Ascending aorta (tissue), 2 donors: ENCODE results near the gene IQSEC3. TPM values are rescaled to one million over a fixed set of nuclear protein-coding genes. Genes with fewer than 3 reads are reported as not detected.
"Not testable (repeated sequence)": the region's sequence is repeated elsewhere in the genome, so short reads cannot be mapped to it uniquely, and the experiment has no call there.

Experiments used
- DNase-seq, 2 donors: peaks; one replicate each; pipeline ENCODE4 v3.0.0-alpha.2; 2019; ENCODE audit warnings: low spot score in 2 of 2
- H3K27ac ChIP-seq, 2 donors: fragments of 200-600 bp; sonication (generic); one replicate each; pipeline ENCODE4 v1.5.1; 2016 to 2017; ENCODE audit warnings: mild to moderate bottlenecking in 1 of 2
- H3K27me3 ChIP-seq: fragments of 200-600 bp; sonication (generic); one replicate; pipeline ENCODE4 v1.5.1; 2017
- H3K36me3 ChIP-seq, 2 donors: fragments of 200-600 bp; sonication (generic); one replicate each; pipeline ENCODE4 v1.5.1; 2016
- H3K4me1 ChIP-seq, 2 donors: fragments of 200-600 bp; sonication (generic); one replicate each; pipeline ENCODE4 v1.5.1; 2016 to 2017; ENCODE audit warnings: mild to moderate bottlenecking in 1 of 2
- H3K4me3 ChIP-seq, 2 donors: fragments of 200-600 bp; sonication (generic); one replicate each; pipeline ENCODE4 v1.5.1; 2016 to 2017; ENCODE audit warnings: mild to moderate bottlenecking in 1 of 2
- H3K9me3 ChIP-seq, 2 donors: fragments of 200-600 bp; sonication (generic); one replicate each; pipeline ENCODE4 v1.5.1; 2016
- intact Hi-C: fragments of 100-400 bp; cut with DNase I; formaldehyde crosslinking; loops from one replicate; pipeline ENCODE4 v1.15.1; 2023
- total RNA-seq: library from RNA; depleted of rRNA; stranded (reverse); fragments of >200 nt; gene quantifications from one replicate; pipeline ENCODE4 v1.1.0, GENCODE V29; 2016
- TF ChIP-seq, protein P1 (sequence below), 3 experiments: fragments of 200-600 bp in 2 of 3; fragments of 450-650 bp in 1 of 3; sonication (generic) in 2 of 3; IDR thresholded peaks; one replicate each; pipeline ENCODE4 v1.5.1; 2016 to 2019; ENCODE audit warnings: antibody characterized with exemption in 3 of 3, mild to moderate bottlenecking in 1 of 3, moderate library complexity in 1 of 3

IQSEC3 gene
- total RNA-seq, 1 donor from 2014 or later = 0.53 TPM

DNA sequence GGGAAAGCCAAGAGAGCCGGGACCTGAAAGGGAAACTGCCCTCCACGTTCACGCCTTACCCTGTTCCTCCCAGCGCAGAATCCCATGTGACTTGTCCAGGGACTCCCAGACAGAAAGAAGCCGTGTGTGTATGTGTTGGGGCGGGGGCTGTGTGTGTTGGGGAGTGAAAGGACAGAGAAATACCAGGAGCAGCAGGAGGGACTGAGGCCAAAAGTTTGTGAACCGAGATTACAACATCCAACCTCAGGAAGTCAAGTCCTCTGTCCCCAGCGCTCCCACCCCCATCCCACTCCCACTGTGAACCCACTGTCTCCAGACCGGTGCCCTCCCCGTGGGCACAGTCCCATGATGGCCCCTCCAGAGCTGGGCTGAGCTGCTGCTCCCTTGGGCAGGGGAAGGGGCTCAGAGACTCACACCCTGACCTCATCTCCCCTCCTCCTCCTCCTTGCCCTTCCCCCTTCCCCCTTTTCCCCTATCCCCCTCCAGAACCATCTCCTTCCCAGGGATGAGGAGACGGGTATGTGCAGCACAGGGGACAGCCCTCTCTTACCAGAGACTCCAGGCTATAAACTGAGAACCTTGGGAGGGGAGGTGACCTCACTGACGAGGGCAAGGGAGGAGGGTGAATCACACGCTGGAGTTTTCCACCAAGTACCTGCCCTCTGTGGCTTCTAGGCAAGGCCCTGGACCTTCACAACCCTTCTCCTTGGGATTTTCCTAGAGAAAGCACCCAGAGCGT lies 147.6 kb downstream of the IQSEC3 start, which contains the start of gene SLC6A12:
TSS of gene SLC6A12 (minus strand) at position 155 of the 739 bp plus-strand sequence. CDS start 4,171 bp downstream, outside the sequence.
- no peak for DNase-seq
- Histone ChIP-seq H3K9me3 (no peaks in the 10 kb centered on the region), H3K27ac (no peak within 1 kb of the TSS), H3K4me1 (no peaks in the 10 kb centered on the region), H3K4me3 (peak within 1 kb of the TSS in 1 of 2 donors; percentile 8), H3K36me3 (no peaks in the 10 kb centered on the region), H3K27me3 (no peaks in the 10 kb centered on the region)
- intact Hi-C loops = no loop called here
- TF ChIP-seq, protein P1, sequence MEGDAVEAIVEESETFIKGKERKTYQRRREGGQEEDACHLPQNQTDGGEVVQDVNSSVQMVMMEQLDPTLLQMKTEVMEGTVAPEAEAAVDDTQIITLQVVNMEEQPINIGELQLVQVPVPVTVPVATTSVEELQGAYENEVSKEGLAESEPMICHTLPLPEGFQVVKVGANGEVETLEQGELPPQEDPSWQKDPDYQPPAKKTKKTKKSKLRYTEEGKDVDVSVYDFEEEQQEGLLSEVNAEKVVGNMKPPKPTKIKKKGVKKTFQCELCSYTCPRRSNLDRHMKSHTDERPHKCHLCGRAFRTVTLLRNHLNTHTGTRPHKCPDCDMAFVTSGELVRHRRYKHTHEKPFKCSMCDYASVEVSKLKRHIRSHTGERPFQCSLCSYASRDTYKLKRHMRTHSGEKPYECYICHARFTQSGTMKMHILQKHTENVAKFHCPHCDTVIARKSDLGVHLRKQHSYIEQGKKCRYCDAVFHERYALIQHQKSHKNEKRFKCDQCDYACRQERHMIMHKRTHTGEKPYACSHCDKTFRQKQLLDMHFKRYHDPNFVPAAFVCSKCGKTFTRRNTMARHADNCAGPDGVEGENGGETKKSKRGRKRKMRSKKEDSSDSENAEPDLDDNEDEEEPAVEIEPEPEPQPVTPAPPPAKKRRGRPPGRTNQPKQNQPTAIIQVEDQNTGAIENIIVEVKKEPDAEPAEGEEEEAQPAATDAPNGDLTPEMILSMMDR (IDR thresholded peaks at IDR 0.05) = no peak

DNA sequence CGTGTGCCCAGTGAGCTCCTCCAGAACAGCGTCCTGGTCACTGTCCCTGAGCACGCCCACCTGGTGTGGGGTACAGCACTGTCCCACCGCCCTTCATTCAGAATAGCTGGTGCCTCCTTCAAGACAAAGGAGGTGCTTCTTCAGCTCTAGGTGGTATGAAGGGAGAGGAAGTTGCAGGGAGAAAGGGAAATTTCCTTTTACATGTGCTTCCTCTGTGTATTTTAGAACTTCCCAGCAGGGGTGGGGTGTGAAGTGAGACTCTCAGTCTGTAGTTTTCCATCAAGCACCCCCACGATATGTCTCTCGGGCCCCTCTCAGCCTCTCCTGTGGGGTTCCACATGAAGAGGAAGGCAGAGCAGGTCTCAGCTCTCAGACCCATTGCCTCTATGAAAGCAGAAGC lies 148.5 kb downstream of the IQSEC3 start:
- H3K27me3 ChIP-seq = no peaks in the 10 kb centered on the region
- TF ChIP-seq, protein P1 (IDR thresholded peaks at IDR 0.05) = no peak
- H3K27ac ChIP-seq = no peak overlapping the region
- no peaks in the 10 kb centered on the region for H3K9me3 ChIP-seq
- DNase-seq = no peak
- H3K4me3 ChIP-seq = no peak overlapping the region
- no peaks in the 10 kb centered on the region for H3K4me1 ChIP-seq
- intact Hi-C loops = no loop called here
- H3K36me3 ChIP-seq = no peaks in the 10 kb centered on the region

DNA sequence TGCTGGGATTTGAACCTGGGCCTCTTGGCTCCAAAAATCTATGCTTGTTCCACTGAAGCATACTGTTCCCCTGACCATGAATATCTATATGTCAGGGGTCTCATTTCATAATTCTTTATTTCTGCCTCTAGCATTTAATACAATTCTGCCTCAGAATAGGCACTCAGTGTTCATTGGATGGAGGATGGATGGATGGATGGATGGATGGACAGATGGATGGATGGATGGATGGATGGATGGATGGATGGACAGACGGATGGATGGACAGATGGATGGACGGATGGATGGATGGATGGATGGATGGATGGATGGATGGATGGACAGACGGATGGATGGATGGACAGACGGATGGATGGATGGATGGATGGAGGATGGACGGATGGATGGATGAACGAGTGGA lies 150.5 kb downstream of the IQSEC3 start:
- H3K4me3 ChIP-seq, H3K36me3 ChIP-seq, H3K9me3 ChIP-seq, H3K27me3 ChIP-seq, DNase-seq, H3K4me1 ChIP-seq, H3K27ac ChIP-seq, intact Hi-C loops: not testable (repeated sequence)

DNA sequence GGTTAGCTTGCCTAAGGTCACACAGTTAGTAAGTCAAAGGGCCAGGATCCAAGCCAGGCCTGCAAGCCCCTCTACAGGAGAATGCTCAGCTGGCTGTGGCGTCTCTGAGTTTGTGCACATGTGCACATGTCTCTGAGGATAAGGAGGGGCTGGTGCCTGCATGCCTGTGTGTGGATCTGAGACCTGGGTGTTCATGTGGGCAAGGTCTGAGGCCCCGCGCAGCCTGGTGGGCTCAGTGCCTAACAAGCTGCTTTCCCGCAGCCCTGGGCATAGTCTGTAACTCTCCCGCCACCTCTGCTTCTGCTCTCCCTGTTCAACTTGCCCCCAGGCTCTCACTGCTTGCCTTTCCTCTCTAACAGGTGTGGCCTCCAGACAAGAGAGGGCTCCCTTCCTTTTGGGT lies 151.7 kb downstream of the IQSEC3 start:
- Histone ChIP-seq H3K27me3 (no peaks in the 10 kb centered on the region), H3K9me3 (no peaks in the 10 kb centered on the region), H3K4me1 (no peaks in the 10 kb centered on the region), H3K4me3 (no peak overlapping the region), H3K27ac (no peak overlapping the region), H3K36me3 (no peaks in the 10 kb centered on the region)
- TF ChIP-seq, protein P1 (IDR thresholded peaks at IDR 0.05) = no peak
- DNase-seq = no peak
- intact Hi-C loops = no loop called here

DNA sequence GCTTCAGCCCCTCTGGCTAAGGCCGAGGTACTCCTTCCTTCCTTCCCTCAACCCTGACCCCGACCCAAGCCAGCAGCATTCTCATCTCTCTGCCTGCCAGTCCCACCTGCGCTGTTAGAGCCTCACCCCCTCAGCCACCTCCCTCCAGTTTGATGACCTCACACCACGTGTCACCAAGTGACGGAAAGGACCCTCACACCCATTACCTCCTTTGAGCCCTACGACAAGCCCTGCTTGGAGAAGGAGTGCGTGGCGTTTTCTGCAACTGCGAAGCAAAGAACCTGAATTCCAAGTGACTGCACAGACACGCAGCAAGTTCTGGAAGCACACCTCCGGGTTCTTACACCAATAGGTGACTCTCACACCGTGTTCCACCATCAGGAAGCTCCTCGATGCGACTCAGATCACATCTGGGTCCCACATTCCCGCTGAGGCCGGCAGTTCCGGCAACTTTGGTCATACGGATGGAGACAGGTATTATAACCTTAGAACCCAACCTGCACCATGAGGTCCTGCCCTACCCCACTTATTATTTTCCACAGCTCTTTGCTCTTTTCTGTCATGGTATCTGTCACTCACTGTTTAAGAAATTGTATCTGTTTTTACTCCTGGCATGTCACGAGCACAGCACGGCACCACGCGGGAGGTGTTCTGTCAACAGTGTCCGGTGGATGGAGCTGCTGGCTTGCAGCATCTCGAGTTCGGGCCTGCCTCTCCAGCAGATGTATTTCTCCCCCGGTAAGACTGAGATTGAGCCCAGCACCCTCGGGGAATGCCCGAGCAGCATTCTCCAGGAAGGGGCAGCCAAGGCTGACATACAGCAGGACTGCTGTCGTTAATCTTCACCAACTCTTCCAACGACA lies 152.4 kb downstream of the IQSEC3 start:
- intact Hi-C loops = no loop called here
- no peaks in the 10 kb centered on the region for H3K9me3 ChIP-seq
- no peak overlapping the region for H3K4me3 ChIP-seq
- no peak for DNase-seq
- TF ChIP-seq, protein P1 (IDR thresholded peaks at IDR 0.05) = no peak
- H3K4me1 ChIP-seq = no peaks in the 10 kb centered on the region
- H3K36me3 ChIP-seq = no peaks in the 10 kb centered on the region
- H3K27ac ChIP-seq = no peak overlapping the region
- no peaks in the 10 kb centered on the region for H3K27me3 ChIP-seq

DNA sequence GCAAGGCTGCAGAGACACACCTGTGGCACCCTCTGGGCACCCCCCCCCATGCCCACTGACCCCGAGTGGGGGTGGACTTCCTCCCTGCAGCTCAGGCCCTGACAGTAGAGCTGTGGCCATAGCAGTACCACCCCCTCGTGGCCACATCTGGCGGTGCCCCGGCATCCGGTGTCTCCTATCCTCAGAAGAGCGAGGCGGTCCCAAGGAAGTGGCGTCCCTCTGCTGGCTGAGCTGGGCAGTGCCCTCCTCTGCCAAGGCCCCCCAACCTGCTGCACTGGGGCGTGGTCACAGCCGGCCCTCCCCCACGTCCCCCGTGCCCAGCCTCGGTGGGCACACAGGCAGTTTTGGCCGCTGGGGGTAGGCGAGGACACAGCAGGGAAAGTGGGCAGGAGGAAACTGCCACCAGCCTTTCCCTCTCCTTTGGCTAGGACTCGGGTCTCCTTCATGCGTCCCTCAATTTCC lies 153.4 kb downstream of the IQSEC3 start:
- H3K36me3 ChIP-seq = no peaks in the 10 kb centered on the region
- no peaks in the 10 kb centered on the region for H3K4me1 ChIP-seq
- H3K27ac ChIP-seq = no peak overlapping the region
- TF ChIP-seq, protein P1 (IDR thresholded peaks at IDR 0.05) = peak; percentile 15 to 51 (median 49)
- H3K27me3 ChIP-seq = no peaks in the 10 kb centered on the region
- intact Hi-C loops = no loop called here
- peak in 1 of 2 donors; percentile 73 for DNase-seq
- no peak overlapping the region for H3K4me3 ChIP-seq
- no peaks in the 10 kb centered on the region for H3K9me3 ChIP-seq
